KMS-11 (cell line): ENCODE data around the gene NABP2.

Experiments used
- H2AFZ ChIP-seq: fragments of 200-600 bp; sonication (generic); 2 replicates; pipeline ENCODE4 v1.6.1; 2016; ENCODE audit warnings: antibody characterized with exemption, mixed run types, low read depth
- H3K27ac ChIP-seq: fragments of 200-600 bp; sonication (generic); 2 replicates; pipeline ENCODE4 v1.6.1; 2016; ENCODE audit warnings: mild to moderate bottlenecking, mixed run types
- H3K27me3 ChIP-seq: fragments of 200-600 bp; sonication (generic); 2 replicates; pipeline ENCODE4 v1.6.1; 2017; ENCODE audit warnings: mild to moderate bottlenecking, low read depth, mixed run types, moderate library complexity; ENCODE audit not compliant: insufficient read depth
- H3K36me3 ChIP-seq: fragments of 200-600 bp; sonication (generic); 2 replicates; pipeline ENCODE4 v1.6.1; 2017; ENCODE audit warnings: mild to moderate bottlenecking, mixed run types; ENCODE audit not compliant: insufficient read depth
- H3K4me1 ChIP-seq: fragments of 200-600 bp; sonication (generic); 2 replicates; pipeline ENCODE4 v1.6.1; 2016; ENCODE audit warnings: mild to moderate bottlenecking, low read depth, mixed run types; ENCODE audit not compliant: poor library complexity, severe bottlenecking
- H3K4me2 ChIP-seq: fragments of 200-600 bp; sonication (generic); 2 replicates; pipeline ENCODE4 v1.7.0; 2016; ENCODE audit warnings: mild to moderate bottlenecking, mixed run types
- H3K4me3 ChIP-seq: fragments of 200-600 bp; sonication (generic); IDR thresholded peaks from 2 replicates; pipeline ENCODE4 v1.6.1; 2017; ENCODE audit warnings: low read depth, low read length, mixed read lengths; ENCODE audit not compliant: insufficient read depth
- H3K79me2 ChIP-seq: fragments of 200-600 bp; sonication (generic); 2 replicates; pipeline ENCODE4 v1.6.1; 2016; ENCODE audit warnings: low read depth, mixed run types; ENCODE audit not compliant: insufficient read depth
- H3K9ac ChIP-seq: fragments of 200-600 bp; sonication (generic); 2 replicates; pipeline ENCODE4 v1.6.1; 2016; ENCODE audit warnings: mild to moderate bottlenecking, mixed run types
- H4K20me1 ChIP-seq: fragments of 200-600 bp; sonication (generic); 2 replicates; pipeline ENCODE4 v1.6.1; 2016; ENCODE audit warnings: mild to moderate bottlenecking, mixed run types; ENCODE audit not compliant: insufficient read depth
- TF ChIP-seq, protein P1 (sequence below): fragments of 200-600 bp; sonication (generic); conservative IDR thresholded peaks from 2 replicates; pipeline ENCODE4 v1.6.1; 2017; ENCODE audit warnings: low read depth, mild to moderate bottlenecking, antibody characterized with exemption, low read length, moderate library complexity, mixed read lengths

Gene NABP2

DNA sequence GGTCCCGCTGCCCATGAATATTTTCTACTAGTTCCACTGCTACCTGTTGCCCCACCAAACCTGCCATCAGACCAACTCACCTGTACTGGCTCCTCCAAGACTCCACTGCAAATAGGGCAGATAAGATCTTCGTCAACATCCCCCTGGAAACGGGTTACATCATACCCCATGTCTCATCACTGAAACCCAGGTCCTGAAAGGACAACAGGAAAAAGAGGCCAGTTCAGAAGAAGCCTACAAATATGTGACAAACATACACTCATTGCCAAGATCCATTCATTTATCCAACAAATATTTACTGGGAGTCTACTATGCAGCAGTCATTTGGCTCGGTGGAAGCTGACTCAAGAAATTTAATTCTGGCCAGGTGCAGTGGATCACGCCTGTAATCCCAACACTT is 10.3 kb upstream of the NABP2 start:
- Histone ChIP-seq H4K20me1 (no peaks in the 10 kb centered on the region), H3K9ac (no peak overlapping the region), H2AFZ (no peak overlapping the region), H3K27me3 (no peaks in the 10 kb centered on the region), H3K79me2 (no peaks in the 10 kb centered on the region), H3K4me2 (no peak overlapping the region), H3K36me3 (no peaks in the 10 kb centered on the region; the same call in 1 of the 2 replicates), H3K4me3 (no peak overlapping the region), H3K27ac (no peak overlapping the region), H3K4me1 (no peaks in the 10 kb centered on the region)
- TF ChIP-seq, protein P1, sequence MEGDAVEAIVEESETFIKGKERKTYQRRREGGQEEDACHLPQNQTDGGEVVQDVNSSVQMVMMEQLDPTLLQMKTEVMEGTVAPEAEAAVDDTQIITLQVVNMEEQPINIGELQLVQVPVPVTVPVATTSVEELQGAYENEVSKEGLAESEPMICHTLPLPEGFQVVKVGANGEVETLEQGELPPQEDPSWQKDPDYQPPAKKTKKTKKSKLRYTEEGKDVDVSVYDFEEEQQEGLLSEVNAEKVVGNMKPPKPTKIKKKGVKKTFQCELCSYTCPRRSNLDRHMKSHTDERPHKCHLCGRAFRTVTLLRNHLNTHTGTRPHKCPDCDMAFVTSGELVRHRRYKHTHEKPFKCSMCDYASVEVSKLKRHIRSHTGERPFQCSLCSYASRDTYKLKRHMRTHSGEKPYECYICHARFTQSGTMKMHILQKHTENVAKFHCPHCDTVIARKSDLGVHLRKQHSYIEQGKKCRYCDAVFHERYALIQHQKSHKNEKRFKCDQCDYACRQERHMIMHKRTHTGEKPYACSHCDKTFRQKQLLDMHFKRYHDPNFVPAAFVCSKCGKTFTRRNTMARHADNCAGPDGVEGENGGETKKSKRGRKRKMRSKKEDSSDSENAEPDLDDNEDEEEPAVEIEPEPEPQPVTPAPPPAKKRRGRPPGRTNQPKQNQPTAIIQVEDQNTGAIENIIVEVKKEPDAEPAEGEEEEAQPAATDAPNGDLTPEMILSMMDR = no peak

DNA sequence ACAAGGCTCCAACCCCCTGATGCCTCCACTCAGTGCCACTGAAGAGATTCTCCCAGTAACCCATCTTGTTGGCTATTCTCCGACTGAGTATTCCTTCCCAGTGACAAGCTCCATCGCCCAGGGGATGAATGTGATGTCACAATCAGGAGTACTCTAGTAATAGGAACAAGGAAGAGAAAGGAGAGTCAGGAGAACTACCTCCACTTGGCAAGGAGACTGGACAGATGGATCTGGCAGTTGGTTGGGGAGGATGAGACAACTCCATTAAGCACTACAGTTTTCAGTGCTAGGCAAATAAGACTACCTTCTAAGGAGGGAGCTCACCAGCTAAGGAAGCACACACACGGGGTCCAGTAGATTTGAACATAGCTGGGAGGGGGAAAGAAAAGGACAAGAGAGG is 7.7 kb upstream of the NABP2 start:
- Histone ChIP-seq H3K27ac (no peak overlapping the region), H3K4me3 (no peak overlapping the region), H4K20me1 (no peaks in the 10 kb centered on the region), H3K4me1 (peaks cover 9% of the 10 kb centered on the region), H3K4me2 (no peak overlapping the region), H2AFZ (no peak overlapping the region), H3K27me3 (no peaks in the 10 kb centered on the region), H3K36me3 (no peaks in the 10 kb centered on the region), H3K9ac (no peak overlapping the region), H3K79me2 (peaks cover 7% of the 10 kb centered on the region; the same call in 1 of the 2 replicates)
- TF ChIP-seq, protein P1 = no peak

DNA sequence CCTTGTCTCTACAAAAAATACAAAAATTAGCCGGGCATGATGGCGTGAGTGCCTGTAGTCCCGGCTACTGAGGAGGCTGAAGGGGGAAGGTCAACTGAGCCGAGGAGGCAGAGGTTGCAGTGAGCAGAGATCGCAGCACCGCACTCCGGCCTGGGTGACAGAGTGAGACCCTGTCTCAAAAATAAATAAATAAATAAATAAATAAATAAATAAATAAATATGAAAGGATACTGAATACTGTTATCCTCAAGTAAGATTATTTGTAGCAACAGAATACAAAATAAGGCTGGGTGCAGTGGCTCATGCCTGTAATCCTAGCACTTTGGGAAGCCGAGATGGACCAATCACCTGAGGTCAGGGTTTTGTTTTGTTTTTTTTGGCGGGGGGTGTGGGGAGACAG is 4.3 kb upstream of the NABP2 start:
- TF ChIP-seq, protein P1 = no peak
- no peak overlapping the region for H3K4me2 ChIP-seq
- H4K20me1 ChIP-seq = no peaks in the 10 kb centered on the region
- H3K4me1 ChIP-seq = peaks cover 30% of the 10 kb centered on the region
- H3K27me3 ChIP-seq = no peaks in the 10 kb centered on the region
- peaks cover 9% of the 10 kb centered on the region; the same call in 1 of the 2 replicates for H3K79me2 ChIP-seq
- no peak overlapping the region for H3K27ac ChIP-seq
- H3K9ac ChIP-seq = no peak overlapping the region
- no peak overlapping the region for H3K4me3 ChIP-seq
- no peak overlapping the region for H2AFZ ChIP-seq
- no peaks in the 10 kb centered on the region for H3K36me3 ChIP-seq

DNA sequence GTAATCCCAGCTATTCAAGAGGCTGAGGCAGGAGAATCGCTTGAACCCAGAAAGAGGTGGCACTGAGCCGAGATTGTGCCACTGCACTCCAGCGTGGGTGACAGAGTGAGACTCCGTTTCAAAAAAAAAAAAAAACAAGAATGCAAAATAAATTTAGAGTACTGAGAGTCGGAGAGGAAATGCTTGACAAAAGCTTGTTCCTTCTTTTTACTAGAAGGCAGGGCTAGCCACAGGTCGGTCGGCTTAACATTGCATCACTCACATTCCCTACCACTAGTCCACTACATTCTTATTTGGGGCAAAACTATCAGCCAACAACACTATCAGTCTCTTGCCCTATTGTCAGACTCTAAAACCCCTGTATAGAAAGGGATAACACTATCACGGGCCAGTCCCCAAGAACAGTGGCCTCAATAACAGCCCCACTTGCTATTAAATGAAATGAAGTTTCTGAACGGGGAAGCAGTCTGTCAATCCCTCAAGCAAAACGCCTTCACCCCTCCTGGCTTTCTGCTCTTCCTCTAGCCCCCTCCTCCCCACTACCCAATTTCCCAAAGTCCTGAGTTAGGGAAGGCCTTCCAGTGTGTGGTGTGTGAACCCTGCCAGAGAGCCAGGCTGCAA is 3.4 kb upstream of the NABP2 start:
- H3K4me1 ChIP-seq = peaks cover 30% of the 10 kb centered on the region
- H3K36me3 ChIP-seq = no peaks in the 10 kb centered on the region
- peaks cover 9% of the 10 kb centered on the region; the same call in 1 of the 2 replicates for H3K79me2 ChIP-seq
- no peaks in the 10 kb centered on the region for H4K20me1 ChIP-seq
- H3K9ac ChIP-seq = peak overlapping the region; percentile 75; the same call in 1 of the 2 replicates
- peak overlapping the region; percentile 95; the same call in 1 of the 2 replicates for H2AFZ ChIP-seq
- H3K4me2 ChIP-seq = peak overlapping the region; percentile 80
- no peaks in the 10 kb centered on the region for H3K27me3 ChIP-seq
- H3K4me3 ChIP-seq = no peak overlapping the region
- H3K27ac ChIP-seq = no peak overlapping the region
- TF ChIP-seq, protein P1 = no peak
